HG03066 (cell line): ENCODE data around the gene PEDS1.
"Not testable (repeated sequence)": the region's sequence is repeated elsewhere in the genome, so short reads cannot be mapped to it uniquely, and the experiment has no call there.

Source experiments
- ATAC-seq: cut with Tn5 transposase; IDR thresholded peaks from one replicate; pipeline ENCODE4 v1.9.1; 2021; ENCODE audit warnings: low read depth; ENCODE audit not compliant: unreplicated experiment

PEDS1 gene

GRCh38 chr20:50136822-50137599, 16.5 kb downstream of the PEDS1 start:
- ATAC-seq = no peak

GRCh38 chr20:50135157-50135556, 18.4 kb downstream of the PEDS1 start:
- ATAC-seq = not testable (repeated sequence)

GRCh38 chr20:50133474-50134217, 19.9 kb downstream of the PEDS1 start:
- no peak for ATAC-seq

- no peak for ATAC-seq
Measured at GRCh38 chr20:50133041-50133440, 20.5 kb downstream of the PEDS1 start.

GRCh38 chr20:50130995-50131394, 22.5 kb downstream of the PEDS1 start:
- no peak for ATAC-seq

GRCh38 chr20:50130356-50130723, 23.2 kb downstream of the PEDS1 start:
- ATAC-seq = no peak

- ATAC-seq = no peak
Measured at GRCh38 chr20:50129662-50130355, 23.7 kb downstream of the PEDS1 start.

GRCh38 chr20:50128520-50128905, 25.0 kb downstream of the PEDS1 start:
- ATAC-seq = no peak

- ATAC-seq = no peak
Measured at GRCh38 chr20:50127587-50128519, 25.7 kb downstream of the PEDS1 start.

- ATAC-seq = no peak
Measured at GRCh38 chr20:50126662-50127061, 26.9 kb downstream of the PEDS1 start.

- ATAC-seq = no peak
Measured at GRCh38 chr20:50125279-50125678, 28.2 kb downstream of the PEDS1 start.

- ATAC-seq = no peak
Measured at GRCh38 chr20:50124496-50124895, 29.0 kb downstream of the PEDS1 start.

- ATAC-seq = no peak
Measured at GRCh38 chr20:50123418-50123817, 30.1 kb downstream of the PEDS1 start.

GRCh38 chr20:50122763-50123162, 30.8 kb downstream of the PEDS1 start:
- no peak for ATAC-seq

- no peak for ATAC-seq
Measured at GRCh38 chr20:50121858-50122271, 31.7 kb downstream of the PEDS1 start.

- no peak for ATAC-seq
Measured at GRCh38 chr20:50120935-50121693, 32.4 kb downstream of the PEDS1 start.

GRCh38 chr20:50118203-50118602, 35.3 kb downstream of the PEDS1 start:
- no peak for ATAC-seq

- no peak for ATAC-seq
Measured at GRCh38 chr20:50116368-50116999, 37.0 kb downstream of the PEDS1 start.
